PFSK-1 (cell line): ENCODE measurements around the gene CCN6.

Experiments
- FOXP2 ChIP-seq: optimal IDR thresholded peaks from 2 replicates; pipeline ENCODE3; 2011; ENCODE audit warnings: borderline replicate concordance, control low read depth, inconsistent platforms; ENCODE audit not compliant: insufficient read depth; ENCODE audit errors: extremely low read length, extremely low read depth
- POLR2AphosphoS5 ChIP-seq: IDR thresholded peaks from 2 replicates; pipeline ENCODE4 v1.6.1; 2012; ENCODE audit warnings: low read depth, mild to moderate bottlenecking, control low read depth, low read length, moderate library complexity
- SIN3A ChIP-seq: IDR thresholded peaks from 2 replicates; pipeline ENCODE4 v1.6.1; 2012; ENCODE audit warnings: mild to moderate bottlenecking, low read length, moderate library complexity, borderline replicate concordance; ENCODE audit not compliant: insufficient read depth
- TAF1 ChIP-seq: IDR thresholded peaks from 2 replicates; pipeline ENCODE4 v1.6.1; 2012; ENCODE audit warnings: low read length, control low read depth, borderline replicate concordance; ENCODE audit not compliant: insufficient read depth
- TF ChIP-seq, protein P1 (sequence below), 2 experiments: IDR thresholded peaks; 2 replicates each; pipeline versions ENCODE4 v1.6.1 to v1.8.0; 2011 to 2012; ENCODE audit warnings: low read depth in 2 of 2, low read length in 2 of 2, control low read depth in 1 of 2, inconsistent platforms in 1 of 2, mild to moderate bottlenecking in 1 of 2, moderate library complexity in 1 of 2; ENCODE audit not compliant: insufficient read depth in 1 of 2

Gene CCN6

DNA sequence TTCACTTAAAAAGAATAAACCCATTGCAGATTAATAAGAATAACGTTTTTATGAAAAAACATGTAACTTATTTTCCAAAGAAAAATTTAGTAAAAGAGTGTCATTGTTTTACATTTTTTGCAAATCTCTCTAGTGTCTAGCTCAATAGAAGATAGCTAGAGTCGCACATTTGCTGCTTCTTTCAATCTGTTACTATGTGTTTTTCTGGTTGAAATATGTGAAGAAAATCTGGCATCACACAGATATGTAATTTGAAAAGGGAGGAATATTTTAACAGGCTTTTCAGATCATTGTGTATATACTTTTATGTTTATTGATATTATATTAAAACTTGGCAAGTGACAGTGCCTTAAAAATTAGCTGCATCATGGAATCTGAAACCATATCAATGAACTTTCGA lies 9.1 kb downstream of the CCN6 start:
- TF ChIP-seq TAF1, result no peak
- TF ChIP-seq, protein P1, sequence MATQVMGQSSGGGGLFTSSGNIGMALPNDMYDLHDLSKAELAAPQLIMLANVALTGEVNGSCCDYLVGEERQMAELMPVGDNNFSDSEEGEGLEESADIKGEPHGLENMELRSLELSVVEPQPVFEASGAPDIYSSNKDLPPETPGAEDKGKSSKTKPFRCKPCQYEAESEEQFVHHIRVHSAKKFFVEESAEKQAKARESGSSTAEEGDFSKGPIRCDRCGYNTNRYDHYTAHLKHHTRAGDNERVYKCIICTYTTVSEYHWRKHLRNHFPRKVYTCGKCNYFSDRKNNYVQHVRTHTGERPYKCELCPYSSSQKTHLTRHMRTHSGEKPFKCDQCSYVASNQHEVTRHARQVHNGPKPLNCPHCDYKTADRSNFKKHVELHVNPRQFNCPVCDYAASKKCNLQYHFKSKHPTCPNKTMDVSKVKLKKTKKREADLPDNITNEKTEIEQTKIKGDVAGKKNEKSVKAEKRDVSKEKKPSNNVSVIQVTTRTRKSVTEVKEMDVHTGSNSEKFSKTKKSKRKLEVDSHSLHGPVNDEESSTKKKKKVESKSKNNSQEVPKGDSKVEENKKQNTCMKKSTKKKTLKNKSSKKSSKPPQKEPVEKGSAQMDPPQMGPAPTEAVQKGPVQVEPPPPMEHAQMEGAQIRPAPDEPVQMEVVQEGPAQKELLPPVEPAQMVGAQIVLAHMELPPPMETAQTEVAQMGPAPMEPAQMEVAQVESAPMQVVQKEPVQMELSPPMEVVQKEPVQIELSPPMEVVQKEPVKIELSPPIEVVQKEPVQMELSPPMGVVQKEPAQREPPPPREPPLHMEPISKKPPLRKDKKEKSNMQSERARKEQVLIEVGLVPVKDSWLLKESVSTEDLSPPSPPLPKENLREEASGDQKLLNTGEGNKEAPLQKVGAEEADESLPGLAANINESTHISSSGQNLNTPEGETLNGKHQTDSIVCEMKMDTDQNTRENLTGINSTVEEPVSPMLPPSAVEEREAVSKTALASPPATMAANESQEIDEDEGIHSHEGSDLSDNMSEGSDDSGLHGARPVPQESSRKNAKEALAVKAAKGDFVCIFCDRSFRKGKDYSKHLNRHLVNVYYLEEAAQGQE (IDR thresholded peaks at IDR 0.05; ENCODE audit: insufficient read depth in 1 of 2, low read depth in 2 of 2, low read length in 2 of 2), result no peak
- no peak for TF ChIP-seq FOXP2
- no peak for TF ChIP-seq SIN3A
- no peak for TF ChIP-seq POLR2AphosphoS5

DNA sequence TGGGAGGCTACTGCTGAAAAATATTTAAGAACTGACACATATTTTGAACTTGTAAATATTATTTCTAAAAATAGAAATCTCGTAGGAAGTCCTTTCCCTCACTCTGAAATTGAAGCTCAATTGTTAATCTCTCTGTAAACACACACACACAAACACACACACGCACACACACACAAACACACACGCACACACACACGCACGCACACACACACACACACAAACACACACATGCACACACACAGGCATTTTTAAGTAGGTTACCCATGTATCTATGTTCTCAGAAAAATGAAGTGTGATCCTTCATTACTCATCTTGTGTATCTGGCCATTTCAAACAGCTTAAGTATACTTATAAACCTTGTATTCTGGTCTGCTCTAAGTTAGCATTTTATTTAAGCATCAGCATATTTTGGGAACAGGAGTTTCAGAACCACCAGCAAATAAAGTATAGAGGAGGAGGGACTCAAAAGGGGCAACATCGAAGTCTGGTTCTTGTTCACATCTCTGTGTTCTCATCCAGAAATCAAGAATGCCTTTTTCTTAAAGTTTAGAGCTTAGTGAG lies 11.6 kb downstream of the CCN6 start:
- TF ChIP-seq, protein P1 (IDR thresholded peaks at IDR 0.05; ENCODE audit: insufficient read depth in 1 of 2, low read depth in 2 of 2, low read length in 2 of 2), result no peak
- TF ChIP-seq FOXP2 (no peak), TAF1 (no peak), POLR2AphosphoS5 (no peak), SIN3A (no peak)

DNA sequence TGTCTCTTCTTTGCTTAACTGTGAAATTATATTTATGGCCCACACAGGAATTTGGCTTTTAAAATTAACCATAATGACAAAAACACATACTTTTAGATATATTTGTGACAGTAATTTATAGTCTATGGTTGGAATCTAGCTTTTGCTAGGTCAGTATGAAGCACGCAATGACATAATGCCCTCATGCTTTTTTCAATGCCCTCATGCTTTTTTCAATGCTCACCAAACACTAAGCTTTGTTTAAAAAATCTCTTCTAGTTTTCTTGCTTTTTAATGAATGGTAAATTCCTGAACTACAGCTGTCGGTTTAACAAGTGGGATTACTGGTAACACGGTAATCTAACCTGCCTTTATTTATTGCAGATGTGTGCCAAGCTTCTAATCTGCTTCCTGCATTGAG lies 12.7 kb downstream of the CCN6 start:
- TF ChIP-seq TAF1 (no peak), POLR2AphosphoS5 (no peak), FOXP2 (no peak), SIN3A (no peak)
- TF ChIP-seq, protein P1 (IDR thresholded peaks at IDR 0.05; ENCODE audit: insufficient read depth in 1 of 2, low read depth in 2 of 2, low read length in 2 of 2), result no peak

DNA sequence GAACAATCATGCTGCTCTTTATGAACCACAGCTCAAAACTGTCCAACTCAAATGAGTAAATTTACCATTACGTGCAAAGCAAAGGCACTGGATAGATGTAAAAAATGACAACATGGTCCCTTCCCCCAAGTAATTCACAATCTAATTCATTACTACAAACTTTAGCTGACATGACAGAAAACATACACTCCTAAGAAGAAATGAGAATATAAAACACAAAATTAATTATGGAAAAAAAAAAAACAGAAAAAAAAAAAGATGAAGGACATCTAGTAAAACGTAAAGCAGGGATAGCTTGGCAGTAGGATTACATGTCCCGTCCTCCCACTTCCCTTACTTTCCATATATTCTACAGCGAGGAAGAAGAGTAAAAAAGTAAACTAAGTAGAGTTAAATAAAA lies 27.7 kb downstream of the CCN6 start:
- TF ChIP-seq, protein P1 (IDR thresholded peaks at IDR 0.05; ENCODE audit: insufficient read depth in 1 of 2, low read depth in 2 of 2, low read length in 2 of 2), result no peak
- no peak for TF ChIP-seq POLR2AphosphoS5
- no peak for TF ChIP-seq TAF1
- TF ChIP-seq FOXP2, result no peak
- no peak for TF ChIP-seq SIN3A
